Astrocyte (in vitro differentiated cells and primary cell): ENCODE results near the gene ATXN7L1. TPM values are rescaled to one million over a fixed set of nuclear protein-coding genes. Genes with fewer than 3 reads are reported as not detected.

ENCODE experiments used
- DNase-seq: peaks from one replicate; pipeline ENCODE4 v3.0.0-alpha.2; 2010; ENCODE audit warnings: low read depth
- FAIRE-seq: peaks from 2 replicates; lab custom pipeline; 2011; peaks lifted over from hg19 to GRCh38; lab: Jason Lieb, UNC
- H2AFZ ChIP-seq: 2 replicates; pipeline ENCODE4 v1.6.0; 2012; ENCODE audit warnings: low read depth, low read length, inconsistent platforms
- H3K27ac ChIP-seq: 2 replicates; pipeline ENCODE4 v1.5.1; 2011; ENCODE audit warnings: low read depth, low read length, inconsistent platforms
- H3K27me3 ChIP-seq: 2 replicates; pipeline ENCODE4 v1.6.0; 2011; ENCODE audit warnings: low read length, inconsistent platforms; ENCODE audit not compliant: insufficient read depth
- H3K36me3 ChIP-seq: 2 replicates; pipeline ENCODE4 v1.5.1; 2011; ENCODE audit warnings: low read length, inconsistent platforms; ENCODE audit not compliant: insufficient read depth
- H3K4me1 ChIP-seq: 2 replicates; pipeline ENCODE4 v1.5.1; 2011; ENCODE audit warnings: low read length, inconsistent platforms; ENCODE audit not compliant: insufficient read depth
- H3K4me2 ChIP-seq: 2 replicates; pipeline ENCODE4 v1.6.0; 2012; ENCODE audit warnings: low read length, inconsistent platforms
- H3K4me3 ChIP-seq: 2 replicates; pipeline ENCODE4 v1.5.1; 2011; ENCODE audit warnings: low read depth, mild to moderate bottlenecking, low read length, inconsistent platforms; ENCODE audit not compliant: insufficient read depth
- H3K79me2 ChIP-seq: 2 replicates; pipeline ENCODE4 v1.6.0; 2012; ENCODE audit warnings: mild to moderate bottlenecking, low read length, inconsistent platforms; ENCODE audit not compliant: insufficient read depth
- H3K9ac ChIP-seq: 2 replicates; pipeline ENCODE4 v1.6.0; 2012; ENCODE audit warnings: mild to moderate bottlenecking, low read length, inconsistent platforms
- H3K9me3 ChIP-seq: 2 replicates; pipeline ENCODE4 v1.5.1; 2012; ENCODE audit warnings: low read depth, mild to moderate bottlenecking, low read length, inconsistent platforms; ENCODE audit not compliant: insufficient read depth
- H4K20me1 ChIP-seq: 2 replicates; pipeline ENCODE4 v1.6.0; 2012; ENCODE audit warnings: low read length, inconsistent platforms; ENCODE audit not compliant: insufficient read depth
- H3K27ac Mint-ChIP-seq: one replicate; pipeline ENCODE4 v1.8.0; 2021; ENCODE audit warnings: mild to moderate bottlenecking, mixed read lengths; ENCODE audit not compliant: unreplicated experiment
- H3K27me3 Mint-ChIP-seq: one replicate; pipeline ENCODE4 v1.8.0; 2021; ENCODE audit warnings: low read depth, mixed read lengths; ENCODE audit not compliant: unreplicated experiment
- H3K36me3 Mint-ChIP-seq: one replicate; pipeline ENCODE4 v1.8.0; 2021; ENCODE audit warnings: low read depth, mixed read lengths; ENCODE audit not compliant: unreplicated experiment
- H3K4me1 Mint-ChIP-seq: one replicate; pipeline ENCODE4 v1.8.0; 2021; ENCODE audit warnings: low read depth, mixed read lengths; ENCODE audit not compliant: unreplicated experiment
- H3K4me3 Mint-ChIP-seq: one replicate; pipeline ENCODE4 v1.8.0; 2021; ENCODE audit warnings: mild to moderate bottlenecking, moderate library complexity, mixed read lengths; ENCODE audit not compliant: unreplicated experiment
- H3K9me3 Mint-ChIP-seq: one replicate; pipeline ENCODE4 v1.8.0; 2021; ENCODE audit warnings: mild to moderate bottlenecking, mixed read lengths; ENCODE audit not compliant: unreplicated experiment
- CTCF ChIP-seq: IDR thresholded peaks from 2 replicates; pipeline ENCODE4 v1.5.1; 2011; ENCODE audit warnings: low read depth, mild to moderate bottlenecking, inconsistent platforms, low read length, moderate library complexity; ENCODE audit not compliant: insufficient read depth
- EZH2 ChIP-seq: IDR thresholded peaks from 2 replicates; pipeline ENCODE4 v1.6.1; 2012; ENCODE audit warnings: mild to moderate bottlenecking, low read length, inconsistent platforms; ENCODE audit not compliant: insufficient read depth
- total RNA-seq: library from RNA; stranded (reverse); gene quantifications from 2 replicates; pipeline ENCODE4 v1.2.1, GENCODE V29; 2021

Gene ATXN7L1
- total RNA-seq, 1 donor from 2014 or later, result 7.6 TPM

GRCh38 chr7:105637755-105638154 is 238.6 kb downstream of the ATXN7L1 start:
- H3K9ac ChIP-seq, result no peak overlapping the region
- peaks cover 4% of the 10 kb centered on the region for H3K36me3 ChIP-seq
- Mint-ChIP-seq H3K27ac (no peak overlapping the region), H3K27me3 (no peaks in the 10 kb centered on the region), H3K36me3 (peaks cover 10% of the 10 kb centered on the region), H3K4me3 (no peak overlapping the region), H3K9me3 (no peaks in the 10 kb centered on the region), H3K4me1 (peaks cover 14% of the 10 kb centered on the region)
- H3K27me3 ChIP-seq, result no peaks in the 10 kb centered on the region
- no peaks in the 10 kb centered on the region for H3K4me1 ChIP-seq
- H3K27ac ChIP-seq, result no peak overlapping the region
- H3K4me3 ChIP-seq, result no peak overlapping the region
- no peak overlapping the region for H2AFZ ChIP-seq
- H4K20me1 ChIP-seq, result no peaks in the 10 kb centered on the region
- H3K4me2 ChIP-seq, result no peak overlapping the region
- no peak for FAIRE-seq
- H3K9me3 ChIP-seq, result no peaks in the 10 kb centered on the region
- no peaks in the 10 kb centered on the region for H3K79me2 ChIP-seq
- no peak for TF ChIP-seq CTCF
- TF ChIP-seq EZH2, result no peak
- DNase-seq, result no peak

- Histone ChIP-seq H3K9me3 (no peaks in the 10 kb centered on the region), H3K9ac (no peak overlapping the region), H3K4me3 (no peak overlapping the region), H3K4me1 (no peaks in the 10 kb centered on the region), H3K27ac (no peak overlapping the region), H3K79me2 (no peaks in the 10 kb centered on the region), H3K36me3 (peaks cover 4% of the 10 kb centered on the region), H4K20me1 (no peaks in the 10 kb centered on the region), H2AFZ (no peak overlapping the region), H3K27me3 (no peaks in the 10 kb centered on the region), H3K4me2 (no peak overlapping the region)
- peaks cover 10% of the 10 kb centered on the region for H3K36me3 Mint-ChIP-seq
- peaks cover 14% of the 10 kb centered on the region for H3K4me1 Mint-ChIP-seq
- FAIRE-seq, result no peak
- H3K9me3 Mint-ChIP-seq, result no peaks in the 10 kb centered on the region
- H3K4me3 Mint-ChIP-seq, result no peak overlapping the region
- H3K27ac Mint-ChIP-seq, result no peak overlapping the region
- H3K27me3 Mint-ChIP-seq, result no peaks in the 10 kb centered on the region
- no peak for TF ChIP-seq CTCF
- no peak for TF ChIP-seq EZH2
- DNase-seq, result no peak
These were observed 239.4 kb downstream of the ATXN7L1 start for GRCh38 chr7:105636982-105637381.

- FAIRE-seq, result no peak
- H3K4me3 Mint-ChIP-seq, result no peak overlapping the region
These were observed 241.2 kb downstream of the ATXN7L1 start for GRCh38 chr7:105635197-105635596.

More at GRCh38 chr7:105635197-105635596, 241.2 kb downstream of the ATXN7L1 start:
- H3K36me3 Mint-ChIP-seq, result peaks cover 12% of the 10 kb centered on the region
- no peaks in the 10 kb centered on the region for H3K4me1 ChIP-seq
- DNase-seq, result no peak
- H3K9me3 Mint-ChIP-seq, result no peaks in the 10 kb centered on the region
- no peak overlapping the region for H3K4me3 ChIP-seq
- peaks cover 4% of the 10 kb centered on the region for H3K36me3 ChIP-seq
- peaks cover 14% of the 10 kb centered on the region for H3K4me1 Mint-ChIP-seq
- TF ChIP-seq EZH2 (no peak), CTCF (no peak)
- H2AFZ ChIP-seq, result no peak overlapping the region
- H3K27me3 Mint-ChIP-seq, result no peaks in the 10 kb centered on the region
- H3K4me2 ChIP-seq, result no peak overlapping the region
- no peaks in the 10 kb centered on the region for H3K27me3 ChIP-seq
- no peaks in the 10 kb centered on the region for H3K9me3 ChIP-seq
- no peak overlapping the region for H3K9ac ChIP-seq
- no peaks in the 10 kb centered on the region for H4K20me1 ChIP-seq
- no peak overlapping the region for H3K27ac Mint-ChIP-seq
- H3K27ac ChIP-seq, result no peak overlapping the region
- no peaks in the 10 kb centered on the region for H3K79me2 ChIP-seq
